Right atrium auricular region (tissue), 2 donors: ENCODE data around the gene SPATA45. TPM values are rescaled to one million over a fixed set of nuclear protein-coding genes. Genes with fewer than 3 reads are reported as not detected.

ENCODE experiments used
- DNase-seq: peaks from one replicate; pipeline ENCODE4 v3.0.0-alpha.2; 2019; ENCODE audit warnings: low spot score
- H3K27ac ChIP-seq, 2 donors: fragments of 200-600 bp; sonication (generic); 1 replicate in 1 of 2; 2 replicates in 1 of 2; pipeline ENCODE4 v1.5.1; 2016 to 2019
- H3K27me3 ChIP-seq, 2 donors: fragments of 200-600 bp; sonication (generic); one replicate each; pipeline versions ENCODE4 v1.5.1 to v1.6.0; 2017 to 2019
- H3K36me3 ChIP-seq: fragments of 200-600 bp; sonication (generic); one replicate; pipeline ENCODE4 v1.5.1; 2016
- H3K4me1 ChIP-seq, 2 donors: fragments of 200-600 bp; sonication (generic); one replicate each; pipeline versions ENCODE4 v1.5.1 to v1.6.0; 2017 to 2019
- H3K4me3 ChIP-seq, 2 donors: fragments of 200-600 bp; sonication (generic); 1 replicate in 1 of 2; 2 replicates in 1 of 2; pipeline ENCODE4 v1.5.1; 2017 to 2019; ENCODE audit warnings: mild to moderate bottlenecking in 1 of 2, moderate library complexity in 1 of 2
- H3K9me3 ChIP-seq, 2 donors: fragments of 200-600 bp; sonication (generic); one replicate each; pipeline ENCODE4 v1.5.1; 2019
- CTCF ChIP-seq, 2 donors: fragments of 200-600 bp; sonication (generic); IDR thresholded peaks; one replicate each; pipeline ENCODE4 v1.5.1; 2019; ENCODE audit warnings: antibody characterized with exemption in 2 of 2
- total RNA-seq, 2 donors: library from RNA; depleted of rRNA; stranded (reverse); fragments of >200 nt; gene quantifications; one replicate each; pipeline ENCODE4 v1.1.0, GENCODE V29; 2016

The SPATA45 gene
- total RNA-seq, 2 donors from 2014 or later: not detected

- Histone ChIP-seq H3K4me3 (no peak overlapping the region), H3K36me3 (no peaks in the 10 kb centered on the region), H3K9me3 (peaks cover 0 to 12% of the 10 kb centered on the region in 2 donors), H3K4me1 (no peaks in the 10 kb centered on the region), H3K27me3 (no peaks in the 10 kb centered on the region), H3K27ac (no peak overlapping the region)
- TF ChIP-seq CTCF (IDR thresholded peaks at IDR 0.05): no peak
- DNase-seq: no peak
These were observed 23.2 kb downstream of the SPATA45 start for GRCh38 chr1:212824201-212824600.

- no peak for TF ChIP-seq CTCF (IDR thresholded peaks at IDR 0.05)
- DNase-seq: no peak
- Histone ChIP-seq H3K4me1 (no peaks in the 10 kb centered on the region), H3K27ac (no peak overlapping the region), H3K4me3 (no peak overlapping the region), H3K36me3 (no peaks in the 10 kb centered on the region), H3K27me3 (no peaks in the 10 kb centered on the region), H3K9me3 (peaks cover 0 to 12% of the 10 kb centered on the region in 2 donors)
These were observed 24.5 kb downstream of the SPATA45 start for GRCh38 chr1:212822956-212823355.

GRCh38 chr1:212820969-212821368, 26.5 kb downstream of the SPATA45 start:
- DNase-seq: no peak
- H3K4me3 ChIP-seq: no peak overlapping the region
- no peaks in the 10 kb centered on the region for H3K27me3 ChIP-seq
- no peaks in the 10 kb centered on the region for H3K4me1 ChIP-seq
- H3K27ac ChIP-seq: no peak overlapping the region
- H3K9me3 ChIP-seq: peaks cover 0 to 9% of the 10 kb centered on the region in 2 donors
- no peaks in the 10 kb centered on the region for H3K36me3 ChIP-seq
- TF ChIP-seq CTCF (IDR thresholded peaks at IDR 0.05): no peak

GRCh38 chr1:212819726-212820125, 27.7 kb downstream of the SPATA45 start:
- no peak for TF ChIP-seq CTCF (IDR thresholded peaks at IDR 0.05)
- H3K4me3 ChIP-seq: no peak overlapping the region
- no peaks in the 10 kb centered on the region for H3K36me3 ChIP-seq
- no peak for DNase-seq
- no peaks in the 10 kb centered on the region for H3K4me1 ChIP-seq
- H3K27me3 ChIP-seq: no peaks in the 10 kb centered on the region
- H3K27ac ChIP-seq: no peak overlapping the region
- H3K9me3 ChIP-seq: no peaks in the 10 kb centered on the region

GRCh38 chr1:212816567-212817278, 30.7 kb downstream of the SPATA45 start:
- TF ChIP-seq CTCF (IDR thresholded peaks at IDR 0.05): no peak
- Histone ChIP-seq H3K27ac (no peak overlapping the region), H3K4me1 (no peaks in the 10 kb centered on the region), H3K36me3 (no peaks in the 10 kb centered on the region), H3K9me3 (no peaks in the 10 kb centered on the region), H3K4me3 (no peak overlapping the region), H3K27me3 (no peaks in the 10 kb centered on the region)
- DNase-seq: no peak
